GM12878 (cell line): Measurements from ENCODE around the gene CCR1. TPM values are rescaled to one million over a fixed set of nuclear protein-coding genes. Genes with fewer than 3 reads are reported as not detected.

Experiments used
- ATAC-seq: fragments of 200-7000 bp; cut with Tn5 transposase; 3 replicates; pipeline ENCODE4 v1.9.1; 2020; ENCODE audit warnings: mild to moderate bottlenecking, moderate library complexity
- BruUV-seq: library from RNA; stranded (reverse); fragments of 400-500 nt; replicated peaks from 2 replicates; lab custom pipeline; 2021; lab: Mats Ljungman, UMichigan
- CTCF ChIA-PET: fragments of 300-600 bp; sonication (Branson Sonifier 250); formaldehyde crosslinking; extraction: SDS; loops from one replicate; lab custom pipeline; 2021; ENCODE audit warnings: inconsistent platforms; lab: Yijun Ruan, JAX
- POLR2A ChIA-PET: fragments of 350-600 bp; formaldehyde crosslinking; extraction: SDS; loops from one replicate; lab custom pipeline; 2021; ENCODE audit warnings: inconsistent platforms; lab: Charles Lee
- RAD21 ChIA-PET: fragments of 300-600 bp; sonication (Branson Sonifier 250); formaldehyde crosslinking; loops from one replicate; lab custom pipeline; 2023; ENCODE audit warnings: antibody characterized with exemption; ENCODE audit not compliant: unreplicated experiment; lab: Charles Lee
- SMC1A ChIA-PET: fragments of 300-600 bp; sonication (Branson Sonifier 250); formaldehyde crosslinking; loops from one replicate; lab custom pipeline; 2023; ENCODE audit not compliant: unreplicated experiment, uncharacterized antibody; lab: Charles Lee
- DNase-seq: peaks from one replicate; pipeline ENCODE4 v3.0.0-alpha.2; 2011; ENCODE audit warnings: low read depth, low spot score
- FAIRE-seq: peaks from 3 replicates; lab custom pipeline; 2011; peaks lifted over from hg19 to GRCh38; lab: Jason Lieb, UNC
- H2AFZ ChIP-seq: 2 replicates; pipeline ENCODE4 v1.6.0; 2011; ENCODE audit warnings: low read depth, low read length, control low read depth; ENCODE audit not compliant: control insufficient read depth
- H3K27ac ChIP-seq: 2 replicates; pipeline ENCODE4 v1.5.1; 2011; ENCODE audit warnings: control low read depth; ENCODE audit not compliant: control insufficient read depth, insufficient read depth
- H3K27me3 ChIP-seq, 2 experiments: replicated peaks in 1 of 2; 2 replicates each; pipeline versions ENCODE4 v1.6.0 to v1.6.1; 2011; ENCODE audit warnings: low read length in 1 of 2; ENCODE audit not compliant: control insufficient read depth in 2 of 2, insufficient read depth in 2 of 2
- H3K36me3 ChIP-seq, 2 experiments: 2 replicates each; pipeline ENCODE4 v1.5.1; 2011; ENCODE audit warnings: low read length in 1 of 2; ENCODE audit not compliant: control insufficient read depth in 2 of 2, insufficient read depth in 2 of 2
- H3K4me1 ChIP-seq: 2 replicates; pipeline ENCODE4 v1.6.1; 2011; ENCODE audit warnings: mild to moderate bottlenecking, low read length, moderate library complexity, mixed read lengths; ENCODE audit not compliant: control insufficient read depth, insufficient read depth
- H3K4me2 ChIP-seq: 2 replicates; pipeline ENCODE4 v1.6.0; 2011; ENCODE audit warnings: control low read depth; ENCODE audit not compliant: control insufficient read depth, insufficient read depth
- H3K4me3 ChIP-seq: fragments of 200-600 bp; sonication (generic); 2 replicates; pipeline ENCODE4 v1.5.1; 2016
- H3K79me2 ChIP-seq: 2 replicates; pipeline ENCODE4 v1.6.0; 2011; ENCODE audit warnings: low read length; ENCODE audit not compliant: control insufficient read depth, insufficient read depth
- H3K9ac ChIP-seq: 2 replicates; pipeline ENCODE4 v1.8.0; 2011; ENCODE audit warnings: low read length, control low read depth, mixed read lengths; ENCODE audit not compliant: control insufficient read depth, insufficient read depth
- H3K9me3 ChIP-seq: replicated peaks from 3 replicates; pipeline ENCODE4 v1.5.1; 2011; ENCODE audit warnings: mild to moderate bottlenecking, low read length; ENCODE audit not compliant: control insufficient read depth, insufficient read depth
- H4K20me1 ChIP-seq: 2 replicates; pipeline ENCODE4 v1.6.0; 2011; ENCODE audit not compliant: control insufficient read depth, insufficient read depth
- IKZF2 ChIP-seq, 2 experiments: fragments of 450-650 bp; IDR thresholded peaks; 2 replicates each; pipeline ENCODE4 v1.6.1; 2017; ENCODE audit warnings: mild to moderate bottlenecking in 2 of 2, moderate library complexity in 2 of 2
- PAX5 ChIP-seq: IDR thresholded peaks from 2 replicates; pipeline ENCODE4 v1.6.1; 2011; ENCODE audit warnings: low read depth, low read length, borderline replicate concordance
- PML ChIP-seq: IDR thresholded peaks from 2 replicates; pipeline ENCODE4 v1.6.1; 2012; ENCODE audit warnings: low read length, inconsistent platforms
- RAD21 ChIP-seq: IDR thresholded peaks from 2 replicates; pipeline ENCODE4 v1.6.1; 2011; ENCODE audit warnings: mild to moderate bottlenecking, low read depth, low read length, moderate library complexity; ENCODE audit not compliant: insufficient read depth
- SMAD1 ChIP-seq: fragments of 450-650 bp; IDR thresholded peaks from 2 replicates; pipeline ENCODE4 v1.6.1; 2018; ENCODE audit warnings: mild to moderate bottlenecking, low read depth; ENCODE audit not compliant: partially characterized antibody
- YY1 ChIP-seq: IDR thresholded peaks from 2 replicates; pipeline ENCODE4 v1.6.1; 2011; ENCODE audit warnings: low read depth, mild to moderate bottlenecking, low read length
- ZZZ3 ChIP-seq: IDR thresholded peaks from 2 replicates; pipeline ENCODE4 v1.6.1; 2011; ENCODE audit warnings: low read depth; ENCODE audit not compliant: control insufficient read depth, insufficient read length
- WGBS: methylation state at CpG from one replicate; pipeline ENCODE4 v1.1.6; 2016; ENCODE audit warnings: low lambda C conversion rate; ENCODE audit not compliant: insufficient replicate concordance, insufficient coverage; ENCODE audit errors: missing lambda C conversion rate; 5-methylcytosine and 5-hydroxymethylcytosine counted together
- in situ Hi-C: fragments of 300-500 bp; cut with MboI; formaldehyde crosslinking; loops from 9 replicates; pipeline ENCODE4 v1.14.3; 2018; ENCODE audit warnings: mixed read lengths
- intact Hi-C: fragments of 100-400 bp; cut with micrococcal nuclease; formaldehyde crosslinking; loops from one replicate; pipeline ENCODE4 v1.14.2; 2022; ENCODE audit not compliant: unreplicated experiment
- polyA plus RNA-seq, 11 experiments: library from polyadenylated mRNA; depleted of rRNA in 4 of 11; unstranded in 6 of 11; stranded (reverse) in 5 of 11; fragments of >200 nt; fragmentation: Nextera tagmentation in 4 of 11; fragmentation: Illumina TruSeq in 1 of 11; extraction: Ambion mirVana in 4 of 11; extraction: Trizol in 1 of 11; gene quantifications; 1 replicate in 1 of 11; 2 replicates in 10 of 11; pipeline versions ENCODE4 v1.2.1 to v1.2.3, GENCODE V29; 2011 to 2016; ENCODE audit warnings: inconsistent platforms in 2 of 11, missing spikeins in 2 of 11, low read depth in 1 of 11
- total RNA-seq, 4 experiments: library from RNA; depleted of rRNA in 3 of 4; stranded (reverse); fragments of >200 nt in 3 of 4; fragmentation: Illumina TruSeq in 1 of 4; extraction: Trizol in 1 of 4; gene quantifications; 2 replicates each; pipeline versions ENCODE4 v1.2.1 to v1.2.3, GENCODE V29; 2013 to 2021

Gene CCR1
- total and polyA plus RNA-seq, 10 of the 15 experiments (the other 5 are each of a cell fraction or from before 2014, with no cell fraction given), result 2.3 to 11.0 (median 7.8) TPM

DNA sequence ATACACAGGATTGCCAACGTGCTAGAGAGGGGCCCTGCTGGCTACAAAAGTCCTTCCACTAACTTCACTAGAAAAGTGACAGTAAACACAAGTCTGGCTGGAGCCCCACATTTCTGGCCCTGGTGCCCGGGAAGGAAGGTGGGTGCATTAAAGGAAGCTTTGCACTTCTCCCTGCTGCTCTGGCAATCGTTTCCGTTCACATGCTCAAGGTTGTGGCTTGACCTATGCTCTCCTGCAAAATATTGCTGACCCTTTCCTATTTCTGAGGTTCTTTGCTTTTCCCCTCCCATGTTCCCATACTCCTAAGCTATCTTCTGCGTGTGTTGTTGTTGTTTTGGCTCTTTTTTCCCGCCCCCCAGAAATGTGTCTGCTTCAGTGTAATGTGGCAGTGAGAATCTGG is 25.1 kb upstream of the CCR1 start:
- ChIA-PET POLR2A (no interaction called here), SMC1A (interaction anchor here (0.7 to 2.0 kb wide), 5 partner anchors 17 to 145 kb away, joined by 3 to 9 read pairs (median 3); partner anchors contain the start of gene CCR1), CTCF (interaction anchor here (1.4 kb wide), 1 partner anchor 136 kb away, joined by 6 read pairs; no protein-coding TSS in a partner anchor), RAD21 (interaction anchor here (0.6 kb wide), 1 partner anchor 417 kb away, joined by 3 read pairs; no protein-coding TSS in a partner anchor)
- H4K20me1 ChIP-seq, result no peaks in the 10 kb centered on the region; the same call in 1 of the 2 replicates
- H3K79me2 ChIP-seq, result no peaks in the 10 kb centered on the region
- H3K27ac ChIP-seq, result no peak overlapping the region
- no peak overlapping the region for H3K4me3 ChIP-seq
- BruUV-seq, result no TSS peak
- in situ Hi-C loops (no loop called here), intact Hi-C loops (no loop called here)
- H3K9ac ChIP-seq, result no peak overlapping the region
- ATAC-seq (no peak), DNase-seq (no peak), FAIRE-seq (no peak)
- no peaks in the 10 kb centered on the region for H3K36me3 ChIP-seq
- H3K27me3 ChIP-seq, result peaks cover 0 to 8% of the 10 kb centered on the region in 2 experiments; a peak in 3 of 4 replicates
- TF ChIP-seq IKZF2 (IDR thresholded peaks at IDR 0.05), result no peak
- TF ChIP-seq PAX5, result no peak
- TF ChIP-seq RAD21, result no peak
- no peak for TF ChIP-seq SMAD1
- H3K4me2 ChIP-seq, result no peak overlapping the region
- H3K4me1 ChIP-seq, result no peaks in the 10 kb centered on the region; the same call in 1 of the 2 replicates
- H3K9me3 ChIP-seq, result no peaks in the 10 kb centered on the region
- 30% methylated on average over 6 of the region's 6 CpGs for WGBS
- no peak overlapping the region for H2AFZ ChIP-seq

DNA sequence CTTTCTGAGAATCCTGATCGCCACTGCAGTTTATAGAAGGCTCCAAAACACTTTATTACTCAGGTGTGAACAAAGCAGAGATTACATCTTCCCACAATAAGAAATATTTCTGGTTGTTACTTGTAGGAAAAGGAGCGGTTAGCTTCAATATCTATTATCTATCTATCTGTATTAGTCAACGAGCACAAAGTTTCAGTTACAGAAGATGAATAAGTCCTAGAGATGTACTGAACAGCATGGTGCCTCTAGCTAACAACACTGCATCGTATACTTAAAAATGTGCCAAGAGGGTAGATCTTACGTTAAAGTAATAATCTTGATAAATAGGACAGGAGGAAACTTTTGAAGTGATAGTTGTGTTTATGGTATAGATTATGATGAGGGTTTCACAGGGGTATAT is 23.2 kb upstream of the CCR1 start:
- ATAC-seq (no peak), FAIRE-seq (no peak), DNase-seq (no peak)
- ChIA-PET POLR2A (no interaction called here), SMC1A (interaction anchor here (0.8 kb wide), 1 partner anchor 12 kb away, joined by 3 read pairs; no protein-coding TSS in a partner anchor), CTCF (interaction anchor here (0.9 to 1.5 kb wide), 2 partner anchors 9 to 15 kb away, joined by 3 to 7 read pairs; no protein-coding TSS in a partner anchor), RAD21 (interaction anchor here (1.0 kb wide), 1 partner anchor 138 kb away, joined by 4 read pairs; no protein-coding TSS in a partner anchor)
- H3K36me3 ChIP-seq, result no peaks in the 10 kb centered on the region
- H3K4me3 ChIP-seq, result no peak overlapping the region
- H4K20me1 ChIP-seq, result no peaks in the 10 kb centered on the region; the same call in 1 of the 2 replicates
- H3K27me3 ChIP-seq, result peaks cover 0 to 3% of the 10 kb centered on the region in 2 experiments; a peak in 3 of 4 replicates
- no peaks in the 10 kb centered on the region; the same call in 1 of the 2 replicates for H3K4me1 ChIP-seq
- WGBS, result 33% methylated on average over 5 of the region's 5 CpGs
- intact Hi-C loops, result no loop called here
- H3K9ac ChIP-seq, result no peak overlapping the region
- no peaks in the 10 kb centered on the region for H3K79me2 ChIP-seq
- no TSS peak for BruUV-seq
- H2AFZ ChIP-seq, result no peak overlapping the region
- H3K27ac ChIP-seq, result no peak overlapping the region
- no peak for TF ChIP-seq PML
- TF ChIP-seq ZZZ3, result no peak
- TF ChIP-seq YY1, result no peak
- in situ Hi-C loops, result no loop called here
- H3K9me3 ChIP-seq, result peaks cover under 1% of the 10 kb centered on the region; the same call in 1 of the 3 replicates
- no peak overlapping the region for H3K4me2 ChIP-seq
